HUES64 (cell line): ENCODE results near the gene CFAP206. TPM values are rescaled to one million over a fixed set of nuclear protein-coding genes. Genes with fewer than 3 reads are reported as not detected.
A peak's percentile ranks its signal among the peaks of the same experiment; 100 is the strongest.

ENCODE experiments used
- H3K27ac ChIP-seq: 2 replicates; pipeline ENCODE4 v1.7.0; 2013; ENCODE audit warnings: low read depth, low read length, inconsistent platforms
- H3K27me3 ChIP-seq: 2 replicates; pipeline ENCODE4 v1.6.1; 2013; ENCODE audit warnings: mild to moderate bottlenecking, low read length; ENCODE audit not compliant: insufficient read depth
- H3K36me3 ChIP-seq: 2 replicates; pipeline ENCODE4 v1.6.1; 2013; ENCODE audit warnings: mild to moderate bottlenecking, low read length; ENCODE audit not compliant: insufficient read depth
- H3K4me1 ChIP-seq: 2 replicates; pipeline ENCODE4 v1.6.1; 2013; ENCODE audit warnings: mild to moderate bottlenecking, low read length, moderate library complexity; ENCODE audit not compliant: insufficient read depth
- H3K4me3 ChIP-seq: 2 replicates; pipeline ENCODE4 v1.5.1; 2013; ENCODE audit warnings: mild to moderate bottlenecking, low read length, moderate library complexity
- H3K9ac ChIP-seq: 2 replicates; pipeline ENCODE4 v1.6.1; 2013; ENCODE audit warnings: mild to moderate bottlenecking, low read depth, low read length
- H3K9me3 ChIP-seq: 2 replicates; pipeline ENCODE4 v1.6.1; 2013; ENCODE audit warnings: low read depth, low read length; ENCODE audit not compliant: insufficient read depth
- WGBS: fragments of 150-250, 120-280 bp; methylation state at CpG from one replicate; pipeline ENCODE4 v1.1.7; 2013; ENCODE audit warnings: missing lambda C conversion rate; 5-methylcytosine and 5-hydroxymethylcytosine counted together
- polyA plus RNA-seq, 2 experiments: library from polyadenylated mRNA; stranded (reverse); fragments of 50-300 nt; gene quantifications; one replicate each; pipeline ENCODE4 v1.2.3, GENCODE V29; 2013

CFAP206 gene
- polyA plus RNA-seq (2013, experiment 1 of 2): 0.25 TPM
- polyA plus RNA-seq (2013, experiment 2 of 2): 0.32 TPM

GRCh38 chr6:87407901-87408720 is at the start of gene CFAP206:
CFAP206 (plus strand) TSS chr6:87407972; CDS start chr6:87409840, 1,868 bp downstream.
- Histone ChIP-seq H3K27ac (0 out of 2 replicates have a peak within 1 kb of the TSS, but pooled peaks have one; percentile 38), H3K27me3 (no peaks in the 10 kb centered on the region), H3K36me3 (no peaks in the 10 kb centered on the region), H3K9ac (peak within 1 kb of the TSS; percentile 69), H3K9me3 (no peaks in the 10 kb centered on the region), H3K4me1 (no peaks in the 10 kb centered on the region), H3K4me3 (peak within 1 kb of the TSS; percentile 95)
- WGBS: under 1% methylated on average over 81 of the region's 82 CpGs

GRCh38 chr6:87364602-87365252 is 43.0 kb upstream of the CFAP206 start:
- Histone ChIP-seq H3K36me3 (no peaks in the 10 kb centered on the region; the same call in 1 of the 2 replicates), H3K27ac (no peak overlapping the region), H3K4me1 (no peaks in the 10 kb centered on the region), H3K9ac (no peak overlapping the region), H3K4me3 (no peak overlapping the region), H3K27me3 (no peaks in the 10 kb centered on the region), H3K9me3 (peaks cover 18% of the 10 kb centered on the region; the same call in 1 of the 2 replicates)
- 90% methylated on average over 4 of the region's 5 CpGs for WGBS

GRCh38 chr6:87366072-87366827 is 41.5 kb upstream of the CFAP206 start:
- Histone ChIP-seq H3K27ac (no peak overlapping the region), H3K9me3 (peaks cover 18% of the 10 kb centered on the region; the same call in 1 of the 2 replicates), H3K9ac (no peak overlapping the region), H3K27me3 (no peaks in the 10 kb centered on the region), H3K4me1 (no peaks in the 10 kb centered on the region), H3K36me3 (no peaks in the 10 kb centered on the region), H3K4me3 (no peak overlapping the region)
- WGBS: 92% methylated on average over 4 of the region's 4 CpGs

GRCh38 chr6:87366899-87367298 is 40.9 kb upstream of the CFAP206 start:
- no peak overlapping the region for H3K9ac ChIP-seq
- peaks cover 18% of the 10 kb centered on the region; the same call in 1 of the 2 replicates for H3K9me3 ChIP-seq
- WGBS: 94% methylated on average over 2 of the region's 3 CpGs
- H3K4me3 ChIP-seq: no peak overlapping the region
- H3K27ac ChIP-seq: no peak overlapping the region
- H3K4me1 ChIP-seq: no peaks in the 10 kb centered on the region
- no peaks in the 10 kb centered on the region for H3K36me3 ChIP-seq
- no peaks in the 10 kb centered on the region for H3K27me3 ChIP-seq

- 100% methylated on average over 2 of the region's 2 CpGs for WGBS
- H3K9me3 ChIP-seq: peaks cover 6% of the 10 kb centered on the region; the same call in 1 of the 2 replicates
- no peaks in the 10 kb centered on the region for H3K27me3 ChIP-seq
- no peak overlapping the region for H3K9ac ChIP-seq
- H3K4me1 ChIP-seq: no peaks in the 10 kb centered on the region
- no peak overlapping the region for H3K27ac ChIP-seq
- no peaks in the 10 kb centered on the region for H3K36me3 ChIP-seq
- no peak overlapping the region for H3K4me3 ChIP-seq
Measured at GRCh38 chr6:87373377-87373776, 34.4 kb upstream of the CFAP206 start.

DNA sequence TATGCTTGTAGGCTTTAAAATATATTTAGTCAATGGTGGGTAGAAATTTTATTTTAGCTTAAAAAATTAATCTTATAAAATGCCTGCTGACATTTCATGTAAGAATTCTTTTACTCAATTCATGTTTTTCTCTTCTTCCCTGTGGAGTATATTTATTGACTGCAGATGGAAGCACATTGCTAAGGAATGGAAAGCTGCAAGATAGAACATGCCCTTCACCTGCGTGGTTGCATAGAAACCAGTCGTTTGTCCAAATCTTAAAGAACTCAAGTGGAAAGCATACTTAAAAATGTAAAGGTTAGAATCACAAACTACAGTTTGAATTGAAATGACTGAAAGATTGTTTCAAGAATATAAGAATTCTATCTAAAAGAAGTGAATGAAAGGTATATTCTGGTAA is 32.5 kb upstream of the CFAP206 start:
- Histone ChIP-seq H3K4me3 (no peak overlapping the region), H3K9ac (no peak overlapping the region), H3K9me3 (peaks cover 6% of the 10 kb centered on the region; the same call in 1 of the 2 replicates), H3K27me3 (no peaks in the 10 kb centered on the region), H3K36me3 (no peaks in the 10 kb centered on the region), H3K4me1 (no peaks in the 10 kb centered on the region), H3K27ac (no peak overlapping the region)
- WGBS: 92% methylated on average over 2 of the region's 2 CpGs

GRCh38 chr6:87376643-87377042 is 31.1 kb upstream of the CFAP206 start:
- 100% methylated on average over 1 of the region's 2 CpGs for WGBS
- no peak overlapping the region for H3K27ac ChIP-seq

DNA sequence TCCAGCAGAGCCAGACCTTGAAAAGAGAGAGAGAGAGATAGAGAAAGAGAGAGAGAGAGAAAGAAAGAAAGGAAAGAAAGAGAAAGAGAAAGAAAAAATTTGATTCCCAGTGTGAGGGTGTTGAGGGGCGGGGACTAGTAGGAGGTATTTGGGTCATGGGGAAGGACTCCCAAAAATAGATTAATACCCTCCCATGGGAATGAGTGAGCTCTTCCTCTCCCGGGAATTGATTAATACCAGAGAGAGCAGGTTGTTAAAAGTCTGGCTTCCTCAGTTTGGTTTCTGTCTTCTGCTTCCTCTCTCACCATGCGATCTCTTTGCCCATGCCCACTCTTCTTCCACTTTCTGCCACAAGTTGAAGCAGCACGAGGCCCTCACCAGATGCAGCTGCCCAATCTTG is 28.8 kb upstream of the CFAP206 start:
- Histone ChIP-seq H3K27ac (no peak overlapping the region), H3K9ac (no peak overlapping the region), H3K4me3 (no peak overlapping the region), H3K36me3 (no peaks in the 10 kb centered on the region), H3K27me3 (no peaks in the 10 kb centered on the region), H3K4me1 (no peaks in the 10 kb centered on the region), H3K9me3 (no peaks in the 10 kb centered on the region)
- WGBS: 96% methylated on average over 4 of the region's 4 CpGs

More at GRCh38 chr6:87376643-87377042, 31.1 kb upstream of the CFAP206 start:
- H3K9ac ChIP-seq: no peak overlapping the region
- no peaks in the 10 kb centered on the region for H3K27me3 ChIP-seq
- no peaks in the 10 kb centered on the region for H3K4me1 ChIP-seq
- H3K9me3 ChIP-seq: peaks cover 6% of the 10 kb centered on the region; the same call in 1 of the 2 replicates
- H3K4me3 ChIP-seq: no peak overlapping the region
- no peaks in the 10 kb centered on the region for H3K36me3 ChIP-seq

DNA sequence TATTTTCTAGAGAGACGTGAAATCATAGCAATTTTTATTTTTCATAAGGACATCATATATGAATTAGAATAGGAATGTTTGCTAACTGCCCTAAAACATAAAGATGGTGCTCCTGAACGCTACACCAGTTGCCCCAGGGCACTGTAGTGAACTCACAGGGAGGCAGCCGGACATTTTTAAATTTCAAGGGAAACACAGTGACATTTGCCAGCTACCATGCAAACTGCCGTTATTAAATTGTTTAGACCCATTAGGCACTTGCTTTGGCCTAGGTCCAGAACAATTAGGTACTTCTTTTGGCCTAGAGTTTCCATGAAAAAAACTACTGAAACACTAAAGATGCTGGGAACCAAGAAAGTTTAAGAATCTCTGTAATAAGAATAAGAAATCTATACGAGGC is 24.9 kb upstream of the CFAP206 start:
- Histone ChIP-seq H3K27me3 (no peaks in the 10 kb centered on the region), H3K4me1 (no peaks in the 10 kb centered on the region), H3K9ac (no peak overlapping the region), H3K36me3 (no peaks in the 10 kb centered on the region), H3K9me3 (no peaks in the 10 kb centered on the region), H3K27ac (no peak overlapping the region), H3K4me3 (no peak overlapping the region)
- WGBS: 96% methylated on average over 4 of the region's 5 CpGs

- no peak overlapping the region for H3K27ac ChIP-seq
Measured at GRCh38 chr6:87384038-87384437, 23.7 kb upstream of the CFAP206 start.

DNA sequence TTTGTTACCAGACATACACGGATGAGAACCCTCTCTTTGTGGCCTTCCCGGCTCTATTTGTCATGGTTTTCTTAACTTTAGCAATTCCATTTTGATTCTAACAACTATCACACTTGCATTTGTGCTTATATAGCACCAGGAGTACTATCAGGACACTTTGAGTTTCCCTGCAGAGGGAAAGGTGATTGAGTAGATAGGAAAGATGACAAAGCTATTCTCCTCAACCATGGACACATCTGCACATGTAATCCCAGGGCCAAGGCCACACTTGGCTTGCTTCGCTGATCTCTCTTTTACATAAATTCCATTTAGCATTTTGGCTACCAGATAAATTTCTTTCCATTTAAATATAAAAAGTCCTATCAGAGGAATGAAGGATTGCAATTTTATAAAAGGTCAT is 23.3 kb upstream of the CFAP206 start:
- no peaks in the 10 kb centered on the region for H3K27me3 ChIP-seq
- H3K27ac ChIP-seq: no peak overlapping the region
- no peaks in the 10 kb centered on the region for H3K36me3 ChIP-seq
- H3K4me3 ChIP-seq: no peak overlapping the region
- no peaks in the 10 kb centered on the region for H3K9me3 ChIP-seq
- no peaks in the 10 kb centered on the region for H3K4me1 ChIP-seq
- H3K9ac ChIP-seq: no peak overlapping the region
- WGBS: 90% methylated on average over 3 of the region's 3 CpGs

More at GRCh38 chr6:87384038-87384437, 23.7 kb upstream of the CFAP206 start:
- Histone ChIP-seq H3K27me3 (no peaks in the 10 kb centered on the region), H3K4me3 (no peak overlapping the region), H3K9me3 (no peaks in the 10 kb centered on the region), H3K36me3 (no peaks in the 10 kb centered on the region), H3K9ac (no peak overlapping the region), H3K4me1 (no peaks in the 10 kb centered on the region)
- WGBS: 97% methylated on average over 1 of the region's 1 CpG
